Muscle layer of colon (tissue), 2 donors: ENCODE data around the gene USH1G.

Experiments used
- H3K27ac ChIP-seq: one replicate; pipeline ENCODE4 v1.7.0; 2013; ENCODE audit warnings: low read depth, mild to moderate bottlenecking, low read length, moderate library complexity
- H3K27me3 ChIP-seq, 2 donors: one replicate each; pipeline ENCODE4 v1.7.0; 2013; ENCODE audit warnings: low read length in 2 of 2, mild to moderate bottlenecking in 2 of 2; ENCODE audit not compliant: insufficient read depth in 2 of 2, control insufficient read depth in 1 of 2
- H3K36me3 ChIP-seq: one replicate; pipeline ENCODE4 v1.7.0; 2013; ENCODE audit warnings: mild to moderate bottlenecking, low read length; ENCODE audit not compliant: insufficient read depth
- H3K4me1 ChIP-seq: one replicate; pipeline ENCODE4 v1.7.0; 2013; ENCODE audit warnings: mild to moderate bottlenecking, low read length; ENCODE audit not compliant: insufficient read depth
- H3K4me3 ChIP-seq, 2 donors: one replicate each; pipeline ENCODE4 v1.7.0; 2013; ENCODE audit warnings: low read length in 2 of 2, low read depth in 1 of 2, mild to moderate bottlenecking in 1 of 2, moderate library complexity in 1 of 2
- H3K9ac ChIP-seq: one replicate; pipeline ENCODE4 v1.7.0; 2013; ENCODE audit warnings: low read length
- H3K9me3 ChIP-seq: one replicate; pipeline ENCODE4 v1.7.0; 2013; ENCODE audit warnings: mild to moderate bottlenecking, low read length
- donor health status: abdominal sarcoma.
- donor health status: Adenocarcinoma of cecum.

USH1G gene

GRCh38 chr17:74923538-74924249 is 639 bp upstream of the USH1G start:
- Histone ChIP-seq H3K9me3 (no peaks in the 10 kb centered on the region), H3K27ac (no peak overlapping the region), H3K36me3 (no peaks in the 10 kb centered on the region), H3K9ac (no peak overlapping the region), H3K27me3 (peaks cover 29 to 70% of the 10 kb centered on the region in 2 donors), H3K4me1 (no peaks in the 10 kb centered on the region), H3K4me3 (peak overlapping the region in 1 of 2 donors; percentile 2)

DNA sequence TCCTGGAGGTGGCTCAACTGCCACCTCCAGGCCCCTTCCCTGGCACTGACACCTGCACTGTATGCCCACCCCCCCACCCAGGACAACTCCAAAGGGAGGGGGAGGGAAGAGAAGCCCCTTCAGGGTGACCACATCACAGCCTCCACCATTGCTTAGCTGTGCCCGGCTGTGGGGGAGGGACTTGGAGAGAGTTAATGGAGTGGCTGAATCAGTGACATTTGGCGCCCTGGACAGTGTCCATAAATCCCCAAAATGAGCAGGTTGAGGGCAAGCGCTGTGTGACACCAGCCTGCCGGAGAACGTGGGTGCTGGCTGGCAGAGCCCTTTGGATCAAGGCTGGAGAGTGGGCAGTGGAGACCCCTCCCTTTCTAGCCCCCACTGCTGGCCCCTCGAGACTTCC is 883 bp downstream of the USH1G start:
- no peak overlapping the region for H3K4me3 ChIP-seq
- H3K27me3 ChIP-seq, result peaks cover 29 to 71% of the 10 kb centered on the region in 2 donors

DNA sequence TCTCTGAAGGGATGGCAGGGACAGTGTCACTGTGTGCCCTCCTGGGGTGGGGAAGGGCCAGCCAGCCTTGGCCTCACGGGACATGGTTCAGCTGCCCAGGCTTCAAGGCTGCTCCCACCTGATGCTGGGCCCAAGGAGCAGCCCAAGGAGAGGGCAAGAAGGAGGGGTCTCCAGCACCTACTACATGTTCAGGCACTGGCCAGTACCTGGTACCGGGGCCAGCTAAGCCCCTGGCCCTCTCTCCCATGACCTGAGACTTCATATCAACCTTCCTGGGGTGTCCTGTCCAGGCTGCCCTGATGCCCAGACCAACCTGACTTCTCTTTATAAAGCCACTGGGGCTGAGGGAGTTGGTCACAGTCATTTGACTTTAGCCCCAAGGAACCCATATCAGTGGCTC is 1.3 kb downstream of the USH1G start:
- H3K27me3 ChIP-seq, result peaks cover 29 to 72% of the 10 kb centered on the region in 2 donors
- H3K27ac ChIP-seq, result no peak overlapping the region
- H3K36me3 ChIP-seq, result no peaks in the 10 kb centered on the region
- H3K4me1 ChIP-seq, result no peaks in the 10 kb centered on the region
- H3K9ac ChIP-seq, result no peak overlapping the region
- H3K9me3 ChIP-seq, result no peaks in the 10 kb centered on the region
- H3K4me3 ChIP-seq, result no peak overlapping the region

More for the DNA sequence above, 883 bp downstream of the USH1G start:
- Histone ChIP-seq H3K9ac (no peak overlapping the region), H3K27ac (no peak overlapping the region), H3K4me1 (no peaks in the 10 kb centered on the region), H3K36me3 (no peaks in the 10 kb centered on the region), H3K9me3 (no peaks in the 10 kb centered on the region)

GRCh38 chr17:74921026-74921681 is 1.9 kb downstream of the USH1G start:
- Histone ChIP-seq H3K36me3 (no peaks in the 10 kb centered on the region), H3K27me3 (peaks cover 29 to 72% of the 10 kb centered on the region in 2 donors), H3K4me1 (no peaks in the 10 kb centered on the region), H3K9ac (no peak overlapping the region), H3K4me3 (no peak overlapping the region), H3K9me3 (no peaks in the 10 kb centered on the region), H3K27ac (no peak overlapping the region)

DNA sequence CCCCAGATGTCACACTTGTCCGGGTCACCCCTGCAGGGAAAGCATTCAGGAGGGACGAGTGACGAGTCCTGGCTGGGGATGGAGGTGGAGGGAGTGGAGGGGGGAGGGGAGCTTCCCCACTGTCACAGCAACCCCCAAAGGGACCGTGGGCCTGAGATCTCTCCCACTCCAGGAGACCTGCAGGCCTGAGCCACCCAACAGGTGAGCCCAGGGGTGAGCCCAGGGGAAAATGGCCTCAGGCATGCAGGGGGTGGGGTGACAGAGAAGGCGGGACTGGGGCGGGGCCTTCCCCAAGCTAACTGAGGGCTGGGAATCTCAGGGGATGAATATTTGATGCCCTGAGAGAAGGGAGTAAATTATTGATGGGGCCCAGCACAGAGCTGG is 2.4 kb downstream of the USH1G start:
- Histone ChIP-seq H3K4me3 (no peak overlapping the region), H3K27me3 (peaks cover 26 to 74% of the 10 kb centered on the region in 2 donors), H3K27ac (no peak overlapping the region), H3K9ac (no peak overlapping the region), H3K9me3 (no peaks in the 10 kb centered on the region), H3K36me3 (no peaks in the 10 kb centered on the region), H3K4me1 (no peaks in the 10 kb centered on the region)

- H3K9ac ChIP-seq, result no peak overlapping the region
- no peak overlapping the region for H3K27ac ChIP-seq
- H3K4me3 ChIP-seq, result no peak overlapping the region
- no peaks in the 10 kb centered on the region for H3K9me3 ChIP-seq
- H3K36me3 ChIP-seq, result no peaks in the 10 kb centered on the region
- no peaks in the 10 kb centered on the region for H3K4me1 ChIP-seq
- peaks cover 24 to 74% of the 10 kb centered on the region in 2 donors for H3K27me3 ChIP-seq
Measured at GRCh38 chr17:74920306-74920620, 2.8 kb downstream of the USH1G start.

DNA sequence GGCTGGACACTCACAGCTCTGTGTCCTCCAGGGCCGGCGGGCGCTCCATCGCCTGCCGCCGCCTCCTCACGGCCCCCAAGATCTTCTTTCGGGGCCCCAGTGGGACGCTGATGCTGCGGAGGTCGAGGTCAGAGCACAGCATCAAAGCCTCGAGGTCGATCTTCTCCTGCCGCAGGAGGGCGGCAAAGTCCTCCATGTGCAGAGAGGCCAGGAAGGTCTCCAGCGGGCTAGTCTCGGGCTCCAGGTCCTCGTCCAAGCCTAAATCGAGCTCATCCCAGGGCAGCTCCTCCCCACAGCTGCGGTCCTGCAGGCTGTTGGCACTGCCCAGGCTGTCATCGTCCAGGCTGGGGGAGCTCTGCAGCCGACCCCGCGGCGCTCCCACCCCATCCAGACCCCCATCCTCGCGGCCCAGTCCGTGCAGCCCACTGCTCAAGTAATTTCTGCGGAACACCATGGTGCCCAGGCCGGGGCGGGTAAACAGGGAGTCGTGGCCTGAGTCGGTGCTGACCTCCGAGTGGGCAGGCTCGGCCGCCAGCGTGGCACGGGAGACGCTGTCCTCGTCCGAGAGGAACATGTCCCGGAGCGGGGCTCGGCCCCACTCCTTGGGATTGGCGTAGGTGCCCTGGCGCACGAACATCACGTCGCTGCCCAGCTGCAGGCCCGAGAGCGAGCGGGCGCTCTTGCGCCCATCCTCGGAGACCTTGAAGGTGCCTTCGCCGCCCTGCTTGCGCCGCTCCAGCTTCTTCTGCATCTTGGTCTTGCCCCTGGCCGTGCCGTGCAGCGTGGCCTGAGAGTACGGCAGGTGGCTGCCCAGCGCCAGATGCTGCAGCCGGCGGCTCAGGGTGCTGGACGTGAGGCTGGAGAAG is 3.4 kb downstream of the USH1G start:
- H3K9me3 ChIP-seq, result no peaks in the 10 kb centered on the region

DNA sequence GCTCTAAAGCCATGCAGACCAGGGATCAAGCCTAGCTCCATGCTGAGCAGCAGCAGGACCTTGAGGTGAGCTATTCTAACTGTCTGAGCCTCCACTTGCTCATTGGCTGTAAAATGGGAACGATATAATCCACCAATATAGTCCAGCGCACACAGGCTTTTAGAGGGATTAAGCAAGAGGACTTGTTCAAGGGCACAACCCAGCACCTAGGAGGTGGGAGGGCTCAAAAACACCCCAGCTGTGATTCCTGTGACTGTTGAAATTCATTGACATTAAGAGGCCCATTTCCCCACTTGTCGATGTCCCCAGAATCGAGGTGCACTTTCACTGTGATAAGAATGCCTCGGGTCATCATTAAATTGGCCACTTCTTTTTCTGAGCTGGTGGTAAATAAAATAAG is 4.1 kb downstream of the USH1G start:
- H3K36me3 ChIP-seq, result no peaks in the 10 kb centered on the region
- H3K9me3 ChIP-seq, result no peaks in the 10 kb centered on the region
- H3K4me1 ChIP-seq, result no peaks in the 10 kb centered on the region
- no peak overlapping the region for H3K9ac ChIP-seq
- H3K27ac ChIP-seq, result no peak overlapping the region
- H3K4me3 ChIP-seq, result no peak overlapping the region
- peaks cover 18 to 66% of the 10 kb centered on the region in 2 donors for H3K27me3 ChIP-seq

More for the DNA sequence above, 3.4 kb downstream of the USH1G start:
- no peaks in the 10 kb centered on the region for H3K4me1 ChIP-seq
- peaks cover 23 to 73% of the 10 kb centered on the region in 2 donors for H3K27me3 ChIP-seq
- H3K9ac ChIP-seq, result no peak overlapping the region
- H3K4me3 ChIP-seq, result no peak overlapping the region
- H3K27ac ChIP-seq, result no peak overlapping the region
- H3K36me3 ChIP-seq, result no peaks in the 10 kb centered on the region

GRCh38 chr17:74917430-74917829 is 5.6 kb downstream of the USH1G start:
- Histone ChIP-seq H3K4me3 (no peak overlapping the region), H3K4me1 (no peaks in the 10 kb centered on the region), H3K9ac (no peak overlapping the region), H3K36me3 (no peaks in the 10 kb centered on the region), H3K27me3 (peaks cover 13 to 51% of the 10 kb centered on the region in 2 donors), H3K9me3 (no peaks in the 10 kb centered on the region), H3K27ac (no peak overlapping the region)

GRCh38 chr17:74916851-74917199 is 6.2 kb downstream of the USH1G start:
- Histone ChIP-seq H3K9ac (no peak overlapping the region), H3K9me3 (no peaks in the 10 kb centered on the region), H3K27ac (no peak overlapping the region), H3K4me3 (no peak overlapping the region), H3K36me3 (no peaks in the 10 kb centered on the region), H3K27me3 (peaks cover 10 to 47% of the 10 kb centered on the region in 2 donors), H3K4me1 (no peaks in the 10 kb centered on the region)

- H3K27me3 ChIP-seq, result peaks cover 6 to 42% of the 10 kb centered on the region in 2 donors
Measured at GRCh38 chr17:74916136-74916850, 6.8 kb downstream of the USH1G start.

More at GRCh38 chr17:74916136-74916850, 6.8 kb downstream of the USH1G start:
- Histone ChIP-seq H3K9me3 (no peaks in the 10 kb centered on the region), H3K4me1 (no peaks in the 10 kb centered on the region), H3K4me3 (no peak overlapping the region), H3K27ac (no peak overlapping the region), H3K36me3 (no peaks in the 10 kb centered on the region), H3K9ac (no peak overlapping the region)
